Forelimb muscle (tissue), 1 donor: ENCODE data around the gene LAMA5. TPM values are rescaled to one million over a fixed set of nuclear protein-coding genes. Genes with fewer than 3 reads are reported as not detected.

Experiments
- DNase-seq: peaks from one replicate; pipeline ENCODE4 v3.0.0-alpha.2; 2013; ENCODE audit warnings: low read depth
- polyA plus RNA-seq: library from polyadenylated mRNA; unstranded; fragments of 120-200 nt; gene quantifications from one replicate; pipeline ENCODE4 v1.2.1, GENCODE V29; 2013; ENCODE audit not compliant: insufficient read length

Gene LAMA5
- polyA plus RNA-seq, 1 donor, result 58.4 TPM

GRCh38 chr20:62268228-62268900 is 98.7 kb downstream of the LAMA5 start:
- DNase-seq, result no peak

GRCh38 chr20:62267543-62267942 is 99.6 kb downstream of the LAMA5 start:
- DNase-seq, result no peak

GRCh38 chr20:62266851-62267250 is 100.3 kb downstream of the LAMA5 start:
- no peak for DNase-seq

DNA sequence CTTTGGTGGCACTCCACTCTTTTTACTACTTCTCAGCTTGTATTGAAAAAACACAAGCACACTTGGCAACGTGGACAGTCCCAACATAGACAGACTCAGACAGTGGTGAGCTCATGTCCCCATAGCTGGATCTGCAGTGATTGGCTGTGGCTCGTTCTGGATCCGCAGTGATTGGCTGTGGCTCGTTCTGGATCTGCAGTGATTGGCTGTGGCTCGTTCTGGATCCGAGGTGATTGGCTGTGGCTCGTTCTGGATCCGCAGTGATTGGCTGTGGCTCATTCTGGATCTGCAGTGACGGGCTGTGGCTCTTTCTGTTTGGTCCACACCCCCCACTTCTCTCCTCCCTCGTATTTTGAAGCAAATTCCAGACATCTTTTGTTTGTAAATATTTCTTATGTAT is 100.8 kb downstream of the LAMA5 start:
- DNase-seq, result no peak

DNA sequence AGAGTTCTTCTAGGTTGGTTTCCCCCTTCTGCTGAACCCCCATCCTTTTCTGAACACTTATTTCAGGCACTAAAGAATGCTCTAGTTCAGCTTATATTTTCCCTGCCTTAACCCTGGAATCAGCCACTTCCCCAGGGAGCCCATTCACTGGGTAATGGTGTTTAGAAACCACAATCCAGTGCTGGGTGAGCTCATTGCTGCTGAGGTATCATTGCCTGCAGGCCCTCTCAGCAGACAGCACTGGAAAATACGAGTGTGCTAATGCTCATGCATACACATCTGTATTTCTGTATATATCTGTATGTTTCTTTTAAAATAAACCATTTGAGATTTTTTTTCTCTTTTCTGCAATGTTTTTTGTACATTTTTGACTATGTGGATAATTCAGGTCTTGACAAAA is 101.7 kb downstream of the LAMA5 start:
- DNase-seq, result no peak

GRCh38 chr20:62263396-62263795 is 103.7 kb downstream of the LAMA5 start:
- no peak for DNase-seq

DNA sequence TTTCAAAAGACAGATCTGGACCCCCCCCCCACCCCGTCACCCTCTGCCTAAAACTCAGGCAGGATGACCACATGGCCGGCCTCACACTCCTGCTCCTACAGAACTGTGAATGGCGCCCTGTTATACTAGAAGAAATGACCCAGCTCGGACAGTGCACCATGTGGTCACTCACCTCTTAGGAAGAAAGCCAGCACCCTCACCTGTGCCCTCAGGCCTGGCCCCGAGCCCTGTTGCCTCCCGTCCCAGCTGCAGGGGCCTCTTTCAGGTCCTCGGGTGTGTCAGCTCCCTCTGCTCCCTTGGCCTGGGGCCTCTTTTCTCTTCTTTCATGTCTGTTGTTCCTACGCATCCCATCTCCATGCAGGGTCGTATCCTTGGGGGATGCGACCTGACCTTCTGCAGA is 105.0 kb downstream of the LAMA5 start:
- DNase-seq, result no peak

- DNase-seq, result no peak
Measured at GRCh38 chr20:62259294-62259565, 107.9 kb downstream of the LAMA5 start.

Other genes starting within 250 kb of the LAMA5 start
- gene LSM14B, start 244.8 kb downstream of the LAMA5 start, polyA plus RNA-seq, result 91.5 TPM
- 155 TPM for gene PSMA7, start 223.9 kb downstream of the LAMA5 start, polyA plus RNA-seq
- gene SS18L1, start 223.5 kb downstream of the LAMA5 start, polyA plus RNA-seq, result 17.4 TPM
- gene MTG2, start 184.3 kb downstream of the LAMA5 start, polyA plus RNA-seq, result 28.8 TPM
- gene HRH3, start 147.0 kb downstream of the LAMA5 start, polyA plus RNA-seq, result 2.9 TPM
- 33.0 TPM for gene OSBPL2, start 128.8 kb downstream of the LAMA5 start, polyA plus RNA-seq
- gene ADRM1, start 64.3 kb downstream of the LAMA5 start, polyA plus RNA-seq, result 62.1 TPM
- gene RPS21, start 19.8 kb upstream of the LAMA5 start, polyA plus RNA-seq, result 1,316 TPM
- 4.4 TPM for gene CABLES2, start 40.0 kb upstream of the LAMA5 start, polyA plus RNA-seq
- gene RBBP8NL, start 60.2 kb upstream of the LAMA5 start, polyA plus RNA-seq, result not detected
- gene GATA5, start 108.7 kb upstream of the LAMA5 start, polyA plus RNA-seq, result 0.09 TPM